GM18870 (cell line): Measurements from ENCODE around the gene GRK3.

Source experiments
- ATAC-seq: cut with Tn5 transposase; IDR thresholded peaks from one replicate; pipeline ENCODE4 v1.9.1; 2021; ENCODE audit warnings: moderate library complexity; ENCODE audit not compliant: unreplicated experiment

Gene GRK3

GRCh38 chr22:25751174-25751581 lies 186.7 kb downstream of the GRK3 start:
- no peak for ATAC-seq

- ATAC-seq, result no peak
These were observed 188.2 kb downstream of the GRK3 start for GRCh38 chr22:25752615-25753214.

DNA sequence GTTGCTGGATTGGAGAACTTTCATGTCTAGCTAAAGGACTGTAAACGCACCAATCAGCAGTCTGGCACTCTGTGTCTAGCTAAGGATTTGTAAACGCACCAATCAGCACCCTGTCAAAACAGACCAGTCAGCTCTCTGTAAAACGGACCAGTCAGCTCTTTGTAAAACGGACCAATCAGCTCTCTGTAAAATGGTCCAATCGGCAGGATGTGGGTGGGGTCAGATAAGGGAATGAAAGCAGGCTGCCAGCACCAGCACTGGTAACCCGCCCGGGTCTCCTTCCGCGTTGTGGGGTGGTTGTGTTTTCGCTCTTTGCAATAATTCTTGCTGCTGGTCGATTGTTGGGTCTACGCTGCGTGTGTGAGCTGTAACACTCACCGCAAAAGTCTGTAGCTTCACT lies 188.8 kb downstream of the GRK3 start:
- ATAC-seq, result no peak

DNA sequence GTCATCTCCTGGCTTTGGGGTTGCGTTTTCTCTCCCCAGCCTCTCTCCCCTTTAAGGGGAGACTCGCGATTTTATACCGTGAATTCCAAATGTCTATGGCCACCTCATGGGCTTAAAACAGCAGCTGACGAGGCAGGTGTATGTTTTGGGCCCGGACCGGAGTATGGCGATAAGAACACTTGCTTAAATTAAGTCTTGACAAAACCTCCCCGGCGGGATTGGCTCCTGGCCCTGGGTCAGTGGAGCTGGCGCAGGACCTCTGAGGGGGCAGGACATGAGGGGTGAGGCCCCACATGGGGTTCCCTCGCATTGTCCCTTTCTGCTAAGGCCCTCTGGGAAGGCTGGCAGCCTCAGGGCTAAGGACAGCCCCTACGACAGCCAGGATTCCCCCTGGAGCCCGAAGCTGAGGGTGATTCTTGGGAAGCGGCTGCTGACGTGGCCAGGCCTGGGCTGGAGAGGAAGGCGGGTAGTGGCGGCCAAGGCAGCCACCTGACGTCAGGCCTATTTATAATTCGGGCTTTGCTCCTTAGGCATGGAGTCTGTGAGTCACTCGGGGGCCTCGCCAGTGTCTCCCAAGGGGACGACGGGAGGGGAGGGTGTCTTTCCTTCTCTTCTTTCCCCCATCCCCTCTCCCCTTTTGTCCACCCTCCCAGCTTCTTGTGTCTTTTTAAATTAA lies 190.2 kb downstream of the GRK3 start:
- no peak for ATAC-seq

DNA sequence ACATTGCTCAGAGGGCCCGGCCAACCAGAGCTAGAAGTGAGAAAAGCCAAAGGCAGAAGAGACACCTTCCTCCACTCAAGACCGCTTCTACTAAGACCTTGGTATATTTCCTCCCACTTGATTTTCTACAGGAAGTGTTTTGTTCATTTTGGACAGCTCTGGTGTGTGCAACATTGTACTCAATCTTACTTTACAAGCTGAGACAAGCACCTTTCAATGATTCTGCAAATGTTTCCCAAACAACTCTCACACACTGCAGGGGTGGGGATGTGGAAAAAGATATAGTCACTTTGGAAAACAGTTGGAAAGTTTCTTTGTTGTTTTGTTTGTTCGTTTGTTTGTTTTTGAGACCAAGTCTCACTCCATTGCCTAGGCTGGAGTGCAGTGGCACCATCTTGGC lies 193.2 kb downstream of the GRK3 start:
- ATAC-seq, result no peak

DNA sequence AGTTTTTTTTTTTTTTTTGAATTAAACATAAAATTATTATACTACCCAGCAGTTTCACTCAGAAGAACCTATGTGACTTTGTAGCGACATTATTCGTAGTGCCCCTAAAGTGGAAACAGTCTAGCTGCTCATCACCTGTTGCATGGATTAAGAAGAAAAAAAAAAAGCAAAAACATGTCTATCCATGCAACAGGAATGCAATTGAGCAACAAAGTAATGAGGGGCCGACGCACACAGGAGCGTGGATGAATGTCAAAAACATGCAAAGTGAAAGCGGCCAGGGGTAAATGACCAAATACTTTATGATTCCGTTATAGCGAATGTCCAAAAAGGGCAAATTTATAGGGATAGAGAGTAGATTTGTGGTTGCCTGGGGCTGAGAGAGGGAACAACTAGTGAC lies 193.8 kb downstream of the GRK3 start:
- no peak for ATAC-seq

GRCh38 chr22:25759825-25760231 lies 195.4 kb downstream of the GRK3 start:
- ATAC-seq, result no peak

GRCh38 chr22:25760294-25760693 lies 195.8 kb downstream of the GRK3 start:
- no peak for ATAC-seq

DNA sequence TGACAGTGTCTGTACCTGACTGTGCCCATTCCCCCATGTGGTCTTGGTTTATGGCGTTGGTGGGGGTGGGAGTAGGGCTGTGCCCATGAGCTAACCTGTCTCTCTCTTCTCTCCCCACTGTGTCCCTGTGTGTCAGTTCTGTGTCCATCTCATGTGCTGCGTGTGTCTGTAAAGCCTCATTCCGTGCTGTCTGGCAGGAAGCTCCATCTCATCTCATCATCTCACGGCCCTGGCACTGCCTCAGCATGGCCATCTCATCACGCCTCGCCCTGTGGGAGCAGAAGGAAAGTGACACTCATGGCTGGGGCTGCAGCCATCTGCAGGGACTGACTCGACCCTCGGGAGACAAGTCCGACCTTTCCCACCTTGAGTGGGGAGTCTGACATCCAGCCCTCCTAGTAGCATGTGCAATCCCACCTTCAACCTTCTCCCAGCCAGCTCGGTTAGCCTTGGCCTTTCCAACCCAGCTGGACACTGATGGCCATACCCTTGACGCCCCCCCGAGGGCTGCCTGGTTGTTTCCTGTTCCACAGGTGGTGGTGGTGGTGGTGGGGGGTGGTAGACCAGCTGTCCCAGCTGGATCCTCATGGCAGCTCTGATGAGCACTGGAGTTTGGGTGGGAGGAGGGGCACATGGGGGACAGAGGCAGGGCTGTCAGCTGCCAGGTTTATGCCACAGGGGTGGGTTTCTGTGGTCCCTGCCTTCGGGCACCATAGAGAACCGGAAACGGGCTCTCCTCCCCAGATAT lies 196.5 kb downstream of the GRK3 start:
- no peak for ATAC-seq

- no peak for ATAC-seq
These were observed 197.7 kb downstream of the GRK3 start for GRCh38 chr22:25762147-25762546.

DNA sequence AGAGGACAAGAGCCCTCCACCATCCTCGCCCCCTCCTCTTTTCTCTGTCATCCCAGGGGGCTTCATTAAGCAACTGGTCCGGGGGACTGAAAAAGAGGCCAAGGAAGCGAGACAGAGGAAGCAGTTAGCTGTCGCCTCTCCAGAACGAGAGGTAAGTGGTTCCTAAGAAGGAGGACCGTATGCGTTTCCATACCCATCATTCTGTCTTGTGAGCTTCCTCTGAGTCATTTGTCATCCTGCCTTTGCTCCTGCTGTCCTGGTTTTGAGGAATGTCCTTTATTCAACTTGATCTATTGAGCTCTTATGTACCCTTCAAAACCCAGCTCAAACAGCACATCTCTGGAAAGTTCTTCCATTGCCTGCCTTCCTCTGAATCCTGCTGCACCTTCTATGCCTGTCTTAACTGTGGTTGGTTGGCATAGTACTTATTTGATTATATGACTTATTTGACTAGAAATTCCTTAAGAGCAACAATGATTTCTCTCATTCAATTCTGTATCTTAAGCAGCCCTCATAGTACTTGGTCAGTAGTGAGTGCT lies 198.8 kb downstream of the GRK3 start:
- no peak for ATAC-seq

GRCh38 chr22:25764270-25765015 lies 200.0 kb downstream of the GRK3 start:
- no peak for ATAC-seq

DNA sequence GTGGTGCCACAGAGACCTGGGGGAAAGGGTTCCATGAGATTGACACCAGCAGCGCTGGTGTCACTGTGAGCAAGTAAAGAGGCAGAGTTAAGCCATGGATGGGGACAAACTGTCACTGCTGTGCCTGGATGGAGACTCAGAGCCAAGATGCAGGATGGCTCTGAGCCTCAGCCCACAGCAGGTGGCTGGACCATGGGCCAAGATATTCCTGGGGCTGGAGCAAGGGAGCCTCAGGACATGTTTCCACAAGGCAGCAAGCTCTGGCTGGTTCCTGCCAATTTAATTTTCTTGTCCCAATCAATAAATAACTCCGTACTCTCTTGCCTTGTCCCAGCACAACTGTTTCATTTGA lies 200.5 kb downstream of the GRK3 start:
- no peak for ATAC-seq

GRCh38 chr22:25765801-25766200 lies 201.3 kb downstream of the GRK3 start:
- ATAC-seq, result no peak

GRCh38 chr22:25766418-25766817 lies 201.9 kb downstream of the GRK3 start:
- ATAC-seq, result no peak

DNA sequence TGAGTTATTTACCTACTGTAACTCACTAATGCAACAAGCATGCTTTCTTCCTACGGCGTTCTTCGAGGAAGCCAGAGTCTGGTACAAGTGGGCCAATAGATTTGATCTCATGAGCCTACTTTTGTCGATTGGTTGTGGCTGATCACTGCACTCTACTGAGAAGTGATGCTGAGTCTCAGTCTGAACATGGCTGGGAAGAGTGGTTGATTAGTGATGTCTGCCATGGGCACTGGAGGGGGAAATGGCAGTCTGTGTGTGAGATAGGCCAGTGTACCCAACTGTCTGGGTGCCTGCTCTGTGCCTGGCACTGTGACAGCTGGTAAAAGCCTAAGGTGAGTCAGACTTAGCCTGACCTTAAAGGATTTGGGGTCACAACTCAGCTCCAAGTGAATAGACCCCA lies 205.9 kb downstream of the GRK3 start:
- ATAC-seq, result no peak

DNA sequence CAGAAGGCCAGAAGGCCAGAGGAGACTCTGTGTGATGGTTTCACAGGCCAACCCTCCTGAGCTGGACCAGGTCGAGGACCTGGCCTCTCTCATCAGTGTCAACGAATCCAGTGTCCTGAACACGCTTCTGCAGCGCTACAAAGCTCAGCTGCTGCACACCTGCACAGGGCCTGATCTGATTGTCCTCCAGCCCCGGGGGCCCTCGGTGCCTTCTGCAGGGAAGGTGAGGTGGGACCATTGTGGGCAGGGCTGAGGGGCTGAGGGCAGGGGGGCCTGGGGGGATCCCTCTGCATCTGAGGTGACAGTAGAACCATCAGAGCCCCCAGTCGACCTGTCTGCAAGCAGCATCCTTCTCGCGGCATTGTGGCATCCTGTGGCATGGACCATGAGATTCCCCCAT lies 207.8 kb downstream of the GRK3 start:
- ATAC-seq, result no peak

DNA sequence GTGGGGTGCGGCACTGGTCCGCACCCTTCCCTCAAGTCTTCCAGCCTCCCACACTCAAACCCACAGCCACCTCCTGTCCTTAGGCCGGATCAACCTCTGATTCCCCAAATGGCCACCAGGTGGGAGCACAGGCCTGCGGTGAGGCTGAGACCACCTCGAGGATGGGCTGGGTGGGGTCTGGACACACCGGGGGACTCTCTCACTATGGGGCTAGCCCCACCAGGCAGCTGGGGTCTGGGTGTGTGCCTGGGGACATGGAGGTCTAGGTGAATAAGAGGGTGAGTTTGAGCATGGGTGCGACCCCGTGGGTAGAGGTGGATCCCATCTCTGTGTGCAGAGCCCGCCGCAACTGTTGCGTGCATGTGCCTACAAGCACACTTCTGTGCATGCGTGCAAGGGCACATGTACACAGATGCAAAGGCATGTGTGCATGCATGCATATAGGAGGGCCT lies 210.1 kb downstream of the GRK3 start:
- no peak for ATAC-seq

- no peak for ATAC-seq
These were observed 211.1 kb downstream of the GRK3 start for GRCh38 chr22:25775531-25775930.

DNA sequence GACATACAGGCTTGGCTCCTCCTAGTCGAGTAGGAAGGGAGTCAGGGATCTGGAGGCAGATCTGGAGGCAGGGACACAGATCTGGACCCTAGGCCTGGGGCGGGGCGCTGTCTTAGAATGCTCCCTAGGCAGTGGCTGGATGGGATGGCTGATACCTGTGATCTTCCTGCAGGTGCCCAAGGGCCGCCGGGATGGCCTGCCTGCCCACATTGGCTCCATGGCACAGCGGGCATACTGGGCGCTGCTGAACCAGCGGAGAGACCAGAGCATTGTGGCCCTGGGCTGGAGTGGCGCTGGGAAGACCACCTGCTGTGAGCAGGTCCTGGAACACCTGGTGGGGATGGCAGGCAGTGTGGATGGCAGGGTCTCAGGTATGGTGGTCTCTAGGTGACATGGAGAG lies 212.9 kb downstream of the GRK3 start:
- no peak for ATAC-seq

GRCh38 chr22:25777870-25778269 lies 213.4 kb downstream of the GRK3 start:
- no peak for ATAC-seq
